Right lobe of liver (tissue), 6 donors: ENCODE data around the gene SPATA2. TPM values are rescaled to one million over a fixed set of nuclear protein-coding genes. Genes with fewer than 3 reads are reported as not detected.
"Not testable (repeated sequence)": the region's sequence is repeated elsewhere in the genome, so short reads cannot be mapped to it uniquely, and the experiment has no call there.

Experiments used
- ATAC-seq, 4 donors: fragments of 200-7000 bp; cut with Tn5 transposase; one replicate each; pipeline ENCODE4 v1.9.1; 2020; ENCODE audit warnings: mild to moderate bottlenecking in 4 of 4, moderate library complexity in 4 of 4
- DNase-seq, 3 donors: peaks; one replicate each; pipeline ENCODE4 v3.0.0-alpha.2; 2020
- H3K27ac ChIP-seq, 3 donors: fragments of 200-600 bp; one replicate each; pipeline ENCODE4 v1.8.0; 2022
- H3K27me3 ChIP-seq, 2 donors: fragments of 200-600 bp; one replicate each; pipeline ENCODE4 v1.8.0; 2022
- H3K36me3 ChIP-seq, 4 donors: fragments of 200-600 bp; sonication (generic) in 1 of 4; one replicate each; pipeline versions ENCODE4 v1.5.1 to v1.8.0; 2017 to 2022; ENCODE audit warnings: control low read depth in 1 of 4
- H3K4me1 ChIP-seq, 4 donors: fragments of 200-600 bp; sonication (generic) in 1 of 4; one replicate each; pipeline versions ENCODE4 v1.5.1 to v1.8.0; 2017 to 2022; ENCODE audit warnings: control low read depth in 1 of 4
- H3K4me3 ChIP-seq, 3 donors: fragments of 200-600 bp; one replicate each; pipeline ENCODE4 v1.8.0; 2022
- H3K9me3 ChIP-seq, 4 donors: fragments of 200-600 bp; sonication (generic) in 1 of 4; one replicate each; pipeline versions ENCODE4 v1.5.1 to v1.8.0; 2017 to 2022; ENCODE audit warnings: control low read depth in 1 of 4
- CTCF ChIP-seq, 4 donors: fragments of 200-600 bp in 3 of 4; fragments of 450-650 bp in 1 of 4; IDR thresholded peaks; one replicate each; pipeline versions ENCODE4 v1.5.1 to v1.8.0; 2016 to 2022; ENCODE audit warnings: antibody characterized with exemption in 4 of 4, mild to moderate bottlenecking in 2 of 4
- POLR2A ChIP-seq: fragments of 450-650 bp; IDR thresholded peaks from one replicate; pipeline ENCODE4 v1.6.1; 2017; ENCODE audit warnings: antibody characterized with exemption, mild to moderate bottlenecking
- WGBS: methylation state at CpG from one replicate; pipeline ENCODE4 v1.1.6; 2018; ENCODE audit warnings: low coverage, low lambda C conversion rate; ENCODE audit not compliant: insufficient coverage; ENCODE audit errors: missing lambda C conversion rate; 5-methylcytosine and 5-hydroxymethylcytosine counted together
- intact Hi-C, 2 donors: fragments of 100-400 bp; cut with DNase I; formaldehyde crosslinking; loops; one replicate each; pipeline versions ENCODE4 v1.11.2 to v1.14.1; 2022
- total RNA-seq, 6 experiments: library from RNA; depleted of rRNA in 2 of 6; stranded (reverse); fragments of >200 nt in 2 of 6; fragmentation: NEBNext Ultra II Directional in 3 of 6; extraction: Animal tissue kit (Norgen Biotek cat#: 25700) in 3 of 6; gene quantifications; one replicate each; pipeline versions ENCODE4 v1.1.0 to v1.2.4, GENCODE V29; 2016 to 2023
- donor health status: DM: no; HTN: yes; CAD: no.
- donor health status: DM: no; HTN: no; CAD: no.
- donor health status: DM: no; HTN: no; CAD: no.
- donor health status: DM: no; HTN: yes; CAD: no.
- donor health status: DM: no; HTN: yes; CAD: no.

The SPATA2 gene
- total RNA-seq, 6 experiments from 2014 or later: 1.9 to 3.6 (median 2.9) TPM

GRCh38 chr20:49862607-49863200, 52.6 kb downstream of the SPATA2 start:
- Histone ChIP-seq H3K4me3 (no peak overlapping the region), H3K27ac (no peak overlapping the region), H3K4me1 (no peaks in the 10 kb centered on the region), H3K9me3 (no peaks in the 10 kb centered on the region), H3K36me3 (peaks cover 0 to 21% (median 1%) of the 10 kb centered on the region in 4 donors), H3K27me3 (no peaks in the 10 kb centered on the region)
- WGBS: 79% methylated on average over 6 of the region's 6 CpGs
- intact Hi-C loops: no loop called here
- DNase-seq (no peak), ATAC-seq (no peak)
- TF ChIP-seq CTCF (IDR thresholded peaks at IDR 0.05) (no peak), POLR2A (no peak)

- intact Hi-C loops, H3K4me3 ChIP-seq, H3K27ac ChIP-seq, DNase-seq, H3K9me3 ChIP-seq, ATAC-seq, H3K27me3 ChIP-seq, H3K4me1 ChIP-seq: not testable (repeated sequence)
- 100% methylated on average over 1 of the region's 3 CpGs for WGBS
- peaks cover 0 to 20% (median 1%) of the 10 kb centered on the region in 4 donors for H3K36me3 ChIP-seq
Observed at GRCh38 chr20:49861232-49861631, 54.1 kb downstream of the SPATA2 start.

- intact Hi-C loops: no loop called here
- no peaks in the 10 kb centered on the region for H3K4me1 ChIP-seq
- ATAC-seq (no peak), DNase-seq (no peak)
- no peak overlapping the region for H3K4me3 ChIP-seq
- no peak overlapping the region for H3K27ac ChIP-seq
- TF ChIP-seq POLR2A (no peak), CTCF (IDR thresholded peaks at IDR 0.05) (no peak)
- no peaks in the 10 kb centered on the region for H3K9me3 ChIP-seq
- peaks cover 0 to 16% (median 1%) of the 10 kb centered on the region in 4 donors for H3K36me3 ChIP-seq
- H3K27me3 ChIP-seq: no peaks in the 10 kb centered on the region
Observed at GRCh38 chr20:49859807-49860206, 55.5 kb downstream of the SPATA2 start.

- 83% methylated on average over 2 of the region's 6 CpGs for WGBS
- H3K27me3 ChIP-seq: no peaks in the 10 kb centered on the region
- TF ChIP-seq POLR2A (no peak), CTCF (IDR thresholded peaks at IDR 0.05) (no peak)
- no peak overlapping the region for H3K27ac ChIP-seq
- no peak for ATAC-seq
- no peaks in the 10 kb centered on the region for H3K4me1 ChIP-seq
- H3K4me3 ChIP-seq: no peak overlapping the region
- intact Hi-C loops: no loop called here
- peaks cover 0 to 10% (median 1%) of the 10 kb centered on the region in 4 donors for H3K36me3 ChIP-seq
- DNase-seq: no peak
- H3K9me3 ChIP-seq: no peaks in the 10 kb centered on the region
Observed at GRCh38 chr20:49859011-49859410, 56.3 kb downstream of the SPATA2 start.

- WGBS: 90% methylated on average over 2 of the region's 2 CpGs
- ATAC-seq: no peak
Observed at GRCh38 chr20:49858076-49858585, 57.2 kb downstream of the SPATA2 start.

More at GRCh38 chr20:49858076-49858585, 57.2 kb downstream of the SPATA2 start:
- Histone ChIP-seq H3K9me3 (no peaks in the 10 kb centered on the region), H3K27ac (no peak overlapping the region), H3K36me3 (peaks cover 0 to 12% (median 1%) of the 10 kb centered on the region in 4 donors), H3K27me3 (no peaks in the 10 kb centered on the region), H3K4me3 (no peak overlapping the region), H3K4me1 (no peaks in the 10 kb centered on the region)
- intact Hi-C loops: no loop called here
- TF ChIP-seq CTCF (IDR thresholded peaks at IDR 0.05) (no peak), POLR2A (no peak)
- no peak for DNase-seq
